GM12874 (cell line): ENCODE data around the gene TRIM46.

ENCODE experiments used
- TF ChIP-seq, protein P1 (sequence below): IDR thresholded peaks from 2 replicates; pipeline ENCODE4 v1.5.1; 2011; ENCODE audit warnings: low read depth, mild to moderate bottlenecking, control low read depth, low read length, moderate library complexity; ENCODE audit not compliant: insufficient read depth

The TRIM46 gene

DNA sequence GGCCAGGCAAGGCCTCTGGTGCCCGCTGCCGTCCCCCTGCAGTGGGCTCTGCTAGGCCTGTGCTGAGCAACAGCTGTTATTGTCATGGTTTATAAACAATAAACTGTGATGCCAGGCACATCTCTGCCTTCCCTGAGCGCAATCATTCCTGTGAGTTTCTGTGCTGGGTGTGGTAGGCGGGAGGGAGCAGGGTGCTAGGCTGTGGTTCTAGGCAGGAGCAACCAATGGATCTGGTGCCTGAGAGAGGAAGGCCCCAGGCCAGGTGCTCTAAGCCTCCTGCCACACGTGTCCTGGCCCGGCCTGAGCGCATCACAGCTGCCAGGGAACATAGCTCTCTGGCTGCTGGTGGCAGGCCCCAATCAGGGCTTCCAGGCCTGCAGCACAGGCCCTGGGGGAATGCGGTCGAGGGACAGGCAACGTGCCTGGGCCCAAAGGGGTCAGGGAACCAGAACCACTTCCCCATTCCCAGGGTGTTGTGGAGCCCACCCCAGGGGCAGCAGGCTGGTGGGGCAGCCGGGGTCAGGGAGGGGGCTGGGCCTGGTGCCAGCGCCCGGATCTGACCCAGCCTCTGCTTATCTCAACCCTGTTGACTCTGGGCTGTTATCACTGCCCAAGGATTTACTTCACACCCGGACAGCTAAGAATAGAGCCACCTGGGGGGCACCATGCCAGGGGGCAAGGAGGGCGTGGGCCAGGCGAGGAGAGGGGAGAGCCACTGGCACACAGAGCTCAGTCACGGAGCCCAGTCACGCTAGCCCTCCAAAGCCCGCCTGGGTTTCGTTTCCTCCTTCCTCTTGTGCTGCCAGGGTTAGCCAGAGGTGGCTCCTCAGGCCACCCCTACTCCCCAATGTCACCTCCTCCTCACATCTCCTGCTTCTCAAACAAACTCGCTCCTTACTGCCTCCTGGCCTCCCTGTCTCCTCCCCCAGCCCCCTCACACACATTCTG lies 11.5 kb downstream of the TRIM46 start:
- TF ChIP-seq, protein P1, sequence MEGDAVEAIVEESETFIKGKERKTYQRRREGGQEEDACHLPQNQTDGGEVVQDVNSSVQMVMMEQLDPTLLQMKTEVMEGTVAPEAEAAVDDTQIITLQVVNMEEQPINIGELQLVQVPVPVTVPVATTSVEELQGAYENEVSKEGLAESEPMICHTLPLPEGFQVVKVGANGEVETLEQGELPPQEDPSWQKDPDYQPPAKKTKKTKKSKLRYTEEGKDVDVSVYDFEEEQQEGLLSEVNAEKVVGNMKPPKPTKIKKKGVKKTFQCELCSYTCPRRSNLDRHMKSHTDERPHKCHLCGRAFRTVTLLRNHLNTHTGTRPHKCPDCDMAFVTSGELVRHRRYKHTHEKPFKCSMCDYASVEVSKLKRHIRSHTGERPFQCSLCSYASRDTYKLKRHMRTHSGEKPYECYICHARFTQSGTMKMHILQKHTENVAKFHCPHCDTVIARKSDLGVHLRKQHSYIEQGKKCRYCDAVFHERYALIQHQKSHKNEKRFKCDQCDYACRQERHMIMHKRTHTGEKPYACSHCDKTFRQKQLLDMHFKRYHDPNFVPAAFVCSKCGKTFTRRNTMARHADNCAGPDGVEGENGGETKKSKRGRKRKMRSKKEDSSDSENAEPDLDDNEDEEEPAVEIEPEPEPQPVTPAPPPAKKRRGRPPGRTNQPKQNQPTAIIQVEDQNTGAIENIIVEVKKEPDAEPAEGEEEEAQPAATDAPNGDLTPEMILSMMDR = peak; percentile 37

DNA sequence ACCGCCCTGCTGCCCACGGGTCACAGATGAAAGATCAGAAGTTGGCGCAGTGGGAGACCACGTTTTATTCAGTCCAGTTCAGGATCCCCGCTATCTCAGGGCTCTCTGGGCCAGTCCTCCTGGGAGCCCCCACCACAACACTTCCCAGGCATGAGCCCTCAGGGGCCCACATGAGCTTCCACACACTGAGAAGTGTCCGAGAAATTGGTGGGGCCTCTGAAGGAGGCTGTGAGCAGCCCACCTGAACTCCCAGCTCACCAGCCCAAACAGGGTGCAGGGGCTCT lies 12.1 kb downstream of the TRIM46 start:
- TF ChIP-seq, protein P1 = no peak

DNA sequence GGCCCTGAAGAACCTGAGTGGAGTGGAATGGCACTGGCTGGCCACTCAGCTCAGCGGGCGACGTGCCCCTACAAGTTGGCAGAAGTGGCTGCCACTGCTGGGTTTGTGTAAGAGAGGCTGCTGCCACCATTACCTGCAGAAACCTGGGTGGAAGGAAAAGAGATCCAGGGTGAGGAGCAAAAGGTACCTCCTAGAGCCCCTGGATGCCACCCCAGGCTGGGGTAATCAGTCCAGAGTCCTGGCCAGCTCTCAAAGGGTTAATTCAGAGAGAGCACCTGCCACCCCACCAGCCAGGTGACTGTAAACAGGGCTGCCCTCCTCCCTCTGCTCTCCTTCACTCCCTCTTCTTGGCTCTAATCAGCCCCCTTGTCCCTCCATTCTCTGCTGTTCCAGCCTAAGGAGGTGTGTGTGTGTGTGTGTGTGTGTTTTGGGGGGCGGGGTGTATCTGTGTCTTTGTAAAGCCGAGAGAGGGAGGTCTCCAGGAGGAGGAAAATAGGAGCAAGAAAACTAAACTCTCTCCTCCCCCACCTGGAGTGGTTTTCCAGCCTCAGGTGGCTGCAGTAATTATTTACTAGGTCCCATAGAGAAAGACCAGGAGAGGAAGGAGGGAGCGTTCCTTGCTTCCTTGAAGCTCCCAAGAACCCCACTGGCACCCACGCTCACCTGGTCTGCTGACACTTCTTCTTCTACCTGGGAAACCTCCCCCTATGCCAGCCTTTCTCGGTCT lies 12.6 kb downstream of the TRIM46 start:
- TF ChIP-seq, protein P1 = no peak

DNA sequence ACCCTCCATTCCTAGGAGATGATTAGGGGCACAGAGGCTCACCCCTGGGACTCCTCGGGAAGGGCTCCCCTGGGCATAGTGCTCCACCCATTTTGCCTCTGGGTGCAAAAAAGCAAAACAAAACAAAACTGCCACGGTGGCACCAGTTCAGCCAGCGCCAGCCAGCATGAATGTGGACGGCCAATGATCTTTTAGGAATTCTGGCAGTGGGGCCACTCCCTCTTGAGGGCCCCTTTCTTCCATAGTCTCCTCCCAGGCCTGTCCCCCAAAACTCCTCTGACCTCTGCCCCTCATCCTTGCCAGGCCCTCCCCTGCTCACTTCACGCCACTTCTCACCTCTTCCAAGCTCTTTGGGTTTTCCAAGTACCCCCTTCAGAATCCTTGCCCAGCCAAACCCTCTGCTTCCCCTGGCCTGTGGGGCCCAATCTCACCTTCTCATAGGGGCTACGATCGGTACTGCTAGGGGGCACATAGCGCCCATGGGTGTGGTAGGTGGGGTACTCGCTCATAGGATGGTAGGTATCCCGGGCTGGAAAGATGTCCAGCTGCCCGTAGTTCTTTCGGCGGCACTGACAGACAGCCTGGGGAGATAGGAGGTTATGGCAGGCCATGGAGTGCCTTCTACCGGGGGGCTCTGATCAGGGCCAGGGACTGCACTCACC lies 13.3 kb downstream of the TRIM46 start:
- TF ChIP-seq, protein P1 = no peak

DNA sequence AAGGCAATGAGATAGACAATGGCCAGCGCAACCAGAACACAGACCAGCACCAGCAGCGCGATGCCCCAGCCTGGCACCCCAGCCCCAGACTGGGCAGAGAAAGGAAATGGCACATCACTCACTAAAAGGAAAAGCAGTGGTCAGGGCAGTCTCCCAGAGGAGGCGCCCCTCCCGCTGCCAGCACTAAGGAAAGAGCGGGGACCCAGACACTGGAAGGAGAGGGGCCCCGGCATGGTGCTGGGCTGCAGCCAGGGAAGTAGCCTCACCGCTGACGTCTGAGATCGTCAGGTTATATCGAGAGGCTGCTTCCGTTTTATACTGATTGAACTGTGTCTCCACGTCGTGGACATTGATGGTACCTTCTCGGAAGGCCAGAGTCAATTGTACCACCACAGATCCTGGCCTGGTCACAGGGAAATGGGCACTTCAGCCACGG lies 13.8 kb downstream of the TRIM46 start:
- TF ChIP-seq, protein P1 = no peak

DNA sequence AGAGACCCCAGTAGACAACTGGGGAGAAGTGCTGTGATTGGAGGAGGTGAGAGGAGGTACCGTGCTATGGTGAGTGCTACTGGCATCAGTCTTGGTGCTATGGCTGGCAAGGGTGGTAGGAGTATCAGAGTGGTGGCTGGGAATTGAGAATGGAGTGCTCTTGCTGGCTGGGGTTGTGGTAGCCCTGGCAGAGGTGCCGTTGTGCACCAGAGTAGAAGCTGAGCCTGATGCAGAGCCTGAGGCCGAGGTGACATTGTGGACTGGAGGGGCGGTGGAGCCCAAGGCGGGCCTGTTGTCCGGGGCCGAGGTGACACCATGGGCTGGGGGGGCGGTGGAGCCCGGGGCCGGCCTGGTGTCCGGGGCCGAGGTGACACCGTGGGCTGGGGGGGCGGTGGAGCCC lies 14.6 kb downstream of the TRIM46 start:
- TF ChIP-seq, protein P1 = no peak

DNA sequence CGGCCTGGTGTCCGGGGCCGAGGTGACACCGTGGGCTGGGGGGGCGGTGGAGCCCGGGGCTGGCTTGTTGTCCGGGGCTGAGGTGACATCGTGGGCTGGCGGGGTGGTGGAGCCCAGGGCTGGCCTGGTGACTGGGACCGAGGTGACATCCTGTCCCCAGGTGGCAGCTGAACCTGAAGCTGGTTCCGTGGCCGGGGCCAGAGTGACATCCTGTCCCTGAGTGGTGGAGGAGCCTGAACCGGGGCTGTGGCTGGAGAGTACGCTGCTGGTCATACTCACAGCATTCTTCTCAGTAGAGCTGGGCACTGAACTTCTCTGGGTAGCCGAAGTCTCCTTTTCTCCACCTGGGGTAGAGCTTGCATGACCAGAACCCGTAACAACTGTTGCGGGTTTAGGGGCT lies 18.3 kb downstream of the TRIM46 start:
- TF ChIP-seq, protein P1 = no peak
